Stomach (tissue), 9 donors: Measurements from ENCODE around the gene PNRC2. TPM values are rescaled to one million over a fixed set of nuclear protein-coding genes. Genes with fewer than 3 reads are reported as not detected.

Source experiments
- DNase-seq, 2 donors: peaks; one replicate each; pipeline versions ENCODE4 v3.0.0 to v3.0.0-alpha.2; 2013 to 2019
- H3K27ac ChIP-seq, 5 donors: fragments of 200-600 bp in 4 of 5; sonication (generic) in 4 of 5; one replicate each; pipeline ENCODE4 v1.5.1; 2013 to 2019; ENCODE audit warnings: mild to moderate bottlenecking in 1 of 5, moderate library complexity in 1 of 5
- H3K27me3 ChIP-seq, 3 donors: fragments of 200-600 bp; sonication (generic); one replicate each; pipeline ENCODE4 v1.5.1; 2017 to 2019; ENCODE audit warnings: mixed run types in 1 of 3
- H3K36me3 ChIP-seq, 4 donors: fragments of 200-600 bp; sonication (generic); 1 replicate in 3 of 4; 2 replicates in 1 of 4; pipeline ENCODE4 v1.5.1; 2016 to 2019
- H3K4me1 ChIP-seq, 4 donors: fragments of 200-600 bp; sonication (generic); one replicate each; pipeline ENCODE4 v1.5.1; 2016 to 2019
- H3K4me3 ChIP-seq, 4 donors: fragments of 200-600 bp; sonication (generic) in 3 of 4; one replicate each; pipeline ENCODE4 v1.5.1; 2016 to 2019; ENCODE audit warnings: mild to moderate bottlenecking in 1 of 4
- H3K9me3 ChIP-seq, 4 donors: fragments of 200-600 bp; sonication (generic); one replicate each; pipeline ENCODE4 v1.5.1; 2016 to 2019
- CTCF ChIP-seq, 7 experiments: fragments of 450-650 bp in 4 of 7; fragments of 200-600 bp in 3 of 7; sonication (generic) in 3 of 7; IDR thresholded peaks; one replicate each; pipeline ENCODE4 v1.5.1; 2016 to 2019; ENCODE audit warnings: antibody characterized with exemption in 7 of 7, control low read depth in 2 of 7, mild to moderate bottlenecking in 1 of 7
- EP300 ChIP-seq: sonication (generic); formaldehyde crosslinking; IDR thresholded peaks from one replicate; pipeline ENCODE4 v1.6.1; 2017; ENCODE audit warnings: antibody characterized with exemption
- POLR2A ChIP-seq, 4 donors: fragments of 450-650 bp; IDR thresholded peaks; one replicate each; pipeline ENCODE4 v1.6.1; 2016; ENCODE audit warnings: antibody characterized with exemption in 4 of 4, control low read depth in 2 of 4, mild to moderate bottlenecking in 1 of 4, moderate library complexity in 1 of 4
- POLR2AphosphoS5 ChIP-seq, 3 donors: sonication (generic); formaldehyde crosslinking; IDR thresholded peaks; one replicate each; pipeline ENCODE4 v1.6.1; 2016; ENCODE audit warnings: antibody characterized with exemption in 3 of 3
- WGBS, 5 donors: extraction: QIAGEN DNeasy Blood & Tissue Kit in 3 of 5; methylation state at CpG; one replicate each; pipeline versions ENCODE4 v1.1.5 to v1.1.7; 2013 to 2018; 5-methylcytosine and 5-hydroxymethylcytosine counted together
- intact Hi-C: fragments of 100-400 bp; cut with DNase I; formaldehyde crosslinking; loops from one replicate; pipeline ENCODE4 v1.15.1; 2023; ENCODE audit warnings: low total_unique reads
- polyA plus RNA-seq, 3 donors: library from polyadenylated mRNA; stranded (reverse); fragments of 200-250 nt; gene quantifications; one replicate each; pipeline ENCODE4 v1.2.3, GENCODE V29; 2013
- total RNA-seq, 5 donors: library from RNA; depleted of rRNA; stranded (reverse); fragments of >200 nt; gene quantifications; one replicate each; pipeline versions ENCODE4 v1.1.0 to v1.2.3, GENCODE V29; 2014 to 2016
- donor health status: healthy with polysubstance abuse.
- donor health status: Bipolar disorder and iron deficiency.
- donor health status: healthy.

Gene PNRC2
- total and polyA plus RNA-seq, 8 donors = 38.5 to 181 (median 67.4) TPM

GRCh38 chr1:23995431-23995837 is 35.8 kb downstream of the PNRC2 start:
- WGBS, 5 donors = 78 to 79% (median 79%) methylated on average over 13 of the region's 13 CpGs

GRCh38 chr1:23996700-23997229 is 37.1 kb downstream of the PNRC2 start:
- no peak for DNase-seq
- Histone ChIP-seq H3K27ac (no peak overlapping the region), H3K27me3 (no peaks in the 10 kb centered on the region), H3K9me3 (no peaks in the 10 kb centered on the region), H3K36me3 (no peaks in the 10 kb centered on the region), H3K4me3 (no peak overlapping the region), H3K4me1 (no peaks in the 10 kb centered on the region)
- TF ChIP-seq CTCF (IDR thresholded peaks at IDR 0.05) = no peak
- intact Hi-C loops = no loop called here
- 81 to 92% (median 87%) methylated on average over 10 of the region's 10 CpGs for WGBS, 5 donors

More at GRCh38 chr1:23995431-23995837, 35.8 kb downstream of the PNRC2 start:
- Histone ChIP-seq H3K27ac (no peak overlapping the region), H3K27me3 (no peaks in the 10 kb centered on the region), H3K4me3 (no peak overlapping the region), H3K9me3 (no peaks in the 10 kb centered on the region), H3K36me3 (no peaks in the 10 kb centered on the region), H3K4me1 (no peaks in the 10 kb centered on the region)
- DNase-seq = no peak
- intact Hi-C loops = no loop called here
- TF ChIP-seq POLR2A (IDR thresholded peaks at IDR 0.05) (no peak), CTCF (IDR thresholded peaks at IDR 0.05) (no peak), POLR2AphosphoS5 (IDR thresholded peaks at IDR 0.05) (no peak), EP300 (no peak)

- Histone ChIP-seq H3K27ac (no peak overlapping the region), H3K9me3 (no peaks in the 10 kb centered on the region), H3K4me1 (no peaks in the 10 kb centered on the region), H3K27me3 (no peaks in the 10 kb centered on the region), H3K36me3 (no peaks in the 10 kb centered on the region), H3K4me3 (no peak overlapping the region)
- intact Hi-C loops = no loop called here
- no peak for TF ChIP-seq EP300
- TF ChIP-seq POLR2A (IDR thresholded peaks at IDR 0.05) = no peak
- no peak for TF ChIP-seq POLR2AphosphoS5 (IDR thresholded peaks at IDR 0.05)
- TF ChIP-seq CTCF (IDR thresholded peaks at IDR 0.05) = no peak
- WGBS, 5 donors = 36 to 83% (median 52%) methylated on average over 1 of the region's 1 CpG
- no peak for DNase-seq
Observed at GRCh38 chr1:23997812-23998211, 38.2 kb downstream of the PNRC2 start.

- no peak for DNase-seq
- Histone ChIP-seq H3K27ac (no peak overlapping the region), H3K27me3 (no peaks in the 10 kb centered on the region), H3K4me1 (no peaks in the 10 kb centered on the region), H3K36me3 (no peaks in the 10 kb centered on the region), H3K4me3 (no peak overlapping the region), H3K9me3 (no peaks in the 10 kb centered on the region)
- intact Hi-C loops = no loop called here
- WGBS, 5 donors = 65 to 72% (median 69%) methylated on average over 3 of the region's 3 CpGs
- TF ChIP-seq EP300 = no peak
- no peak for TF ChIP-seq POLR2AphosphoS5 (IDR thresholded peaks at IDR 0.05)
- no peak for TF ChIP-seq CTCF (IDR thresholded peaks at IDR 0.05)
- TF ChIP-seq POLR2A (IDR thresholded peaks at IDR 0.05) = no peak
Observed at GRCh38 chr1:23999156-23999671, 39.6 kb downstream of the PNRC2 start.
